Muscle layer of colon (tissue), 2 donors: Measurements from ENCODE around the gene PHYH.
"Not testable (repeated sequence)": the region's sequence is repeated elsewhere in the genome, so short reads cannot be mapped to it uniquely, and the experiment has no call there.

Experiments used
- H3K27ac ChIP-seq: one replicate; pipeline ENCODE4 v1.7.0; 2013; ENCODE audit warnings: low read depth, mild to moderate bottlenecking, low read length, moderate library complexity
- H3K27me3 ChIP-seq, 2 donors: one replicate each; pipeline ENCODE4 v1.7.0; 2013; ENCODE audit warnings: low read length in 2 of 2, mild to moderate bottlenecking in 2 of 2; ENCODE audit not compliant: insufficient read depth in 2 of 2, control insufficient read depth in 1 of 2
- H3K36me3 ChIP-seq: one replicate; pipeline ENCODE4 v1.7.0; 2013; ENCODE audit warnings: mild to moderate bottlenecking, low read length; ENCODE audit not compliant: insufficient read depth
- H3K4me1 ChIP-seq: one replicate; pipeline ENCODE4 v1.7.0; 2013; ENCODE audit warnings: mild to moderate bottlenecking, low read length; ENCODE audit not compliant: insufficient read depth
- H3K4me3 ChIP-seq, 2 donors: one replicate each; pipeline ENCODE4 v1.7.0; 2013; ENCODE audit warnings: low read length in 2 of 2, low read depth in 1 of 2, mild to moderate bottlenecking in 1 of 2, moderate library complexity in 1 of 2
- H3K9ac ChIP-seq: one replicate; pipeline ENCODE4 v1.7.0; 2013; ENCODE audit warnings: low read length
- H3K9me3 ChIP-seq: one replicate; pipeline ENCODE4 v1.7.0; 2013; ENCODE audit warnings: mild to moderate bottlenecking, low read length
- donor health status: abdominal sarcoma.
- donor health status: Adenocarcinoma of cecum.

Gene PHYH

GRCh38 chr10:13337128-13337826, 37.4 kb upstream of the PHYH start:
- no peak overlapping the region for H3K9ac ChIP-seq
- no peaks in the 10 kb centered on the region for H3K9me3 ChIP-seq
- H3K4me3 ChIP-seq = no peak overlapping the region
- no peak overlapping the region for H3K27ac ChIP-seq
- peaks cover 24% of the 10 kb centered on the region for H3K36me3 ChIP-seq
- H3K27me3 ChIP-seq = no peaks in the 10 kb centered on the region
- peaks cover 21% of the 10 kb centered on the region for H3K4me1 ChIP-seq

- Histone ChIP-seq H3K27me3 (no peaks in the 10 kb centered on the region), H3K27ac (no peak overlapping the region), H3K9me3 (no peaks in the 10 kb centered on the region), H3K9ac (no peak overlapping the region), H3K36me3 (peaks cover 30% of the 10 kb centered on the region), H3K4me3 (no peak overlapping the region), H3K4me1 (peaks cover 21% of the 10 kb centered on the region)
These were observed 36.0 kb upstream of the PHYH start for GRCh38 chr10:13335881-13336280.

- no peaks in the 10 kb centered on the region for H3K9me3 ChIP-seq
- peaks cover 39% of the 10 kb centered on the region for H3K36me3 ChIP-seq
- no peaks in the 10 kb centered on the region for H3K27me3 ChIP-seq
- no peak overlapping the region for H3K27ac ChIP-seq
- no peak overlapping the region for H3K4me3 ChIP-seq
- peaks cover 19% of the 10 kb centered on the region for H3K4me1 ChIP-seq
- H3K9ac ChIP-seq = no peak overlapping the region
These were observed 34.7 kb upstream of the PHYH start for GRCh38 chr10:13334556-13334955.

- no peaks in the 10 kb centered on the region for H3K27me3 ChIP-seq
- peaks cover 45% of the 10 kb centered on the region for H3K36me3 ChIP-seq
- H3K27ac ChIP-seq = no peak overlapping the region
- H3K9me3 ChIP-seq = no peaks in the 10 kb centered on the region
- no peaks in the 10 kb centered on the region for H3K4me1 ChIP-seq
- no peak overlapping the region for H3K4me3 ChIP-seq
- no peak overlapping the region for H3K9ac ChIP-seq
These were observed 31.8 kb upstream of the PHYH start for GRCh38 chr10:13331646-13332045.

GRCh38 chr10:13330980-13331379, 31.1 kb upstream of the PHYH start:
- not testable (repeated sequence) for H3K4me3 ChIP-seq, H3K9ac ChIP-seq, H3K27ac ChIP-seq, H3K9me3 ChIP-seq, H3K4me1 ChIP-seq, H3K27me3 ChIP-seq
- H3K36me3 ChIP-seq = peaks cover 45% of the 10 kb centered on the region

GRCh38 chr10:13329565-13329964, 29.7 kb upstream of the PHYH start:
- no peak overlapping the region for H3K9ac ChIP-seq
- H3K4me3 ChIP-seq = no peak overlapping the region
- no peaks in the 10 kb centered on the region for H3K9me3 ChIP-seq
- no peaks in the 10 kb centered on the region for H3K4me1 ChIP-seq
- H3K27ac ChIP-seq = no peak overlapping the region
- H3K27me3 ChIP-seq = no peaks in the 10 kb centered on the region
- H3K36me3 ChIP-seq = peaks cover 48% of the 10 kb centered on the region

GRCh38 chr10:13328613-13329012, 28.7 kb upstream of the PHYH start:
- no peak overlapping the region for H3K9ac ChIP-seq
- H3K27ac ChIP-seq = no peak overlapping the region
- H3K36me3 ChIP-seq = peaks cover 47% of the 10 kb centered on the region

GRCh38 chr10:13328126-13328525, 28.3 kb upstream of the PHYH start:
- Histone ChIP-seq H3K9ac (no peak overlapping the region), H3K4me1 (no peaks in the 10 kb centered on the region), H3K27me3 (no peaks in the 10 kb centered on the region), H3K4me3 (no peak overlapping the region), H3K27ac (no peak overlapping the region), H3K36me3 (peaks cover 44% of the 10 kb centered on the region), H3K9me3 (no peaks in the 10 kb centered on the region)

More at GRCh38 chr10:13328613-13329012, 28.7 kb upstream of the PHYH start:
- no peaks in the 10 kb centered on the region for H3K9me3 ChIP-seq
- no peak overlapping the region for H3K4me3 ChIP-seq
- H3K4me1 ChIP-seq = no peaks in the 10 kb centered on the region
- H3K27me3 ChIP-seq = no peaks in the 10 kb centered on the region

GRCh38 chr10:13327534-13327933, 27.7 kb upstream of the PHYH start:
- Histone ChIP-seq H3K4me3 (no peak overlapping the region), H3K27ac (no peak overlapping the region), H3K36me3 (peaks cover 50% of the 10 kb centered on the region), H3K9ac (no peak overlapping the region), H3K4me1 (no peaks in the 10 kb centered on the region), H3K9me3 (no peaks in the 10 kb centered on the region), H3K27me3 (no peaks in the 10 kb centered on the region)

GRCh38 chr10:13322615-13323148, 22.8 kb upstream of the PHYH start:
- no peaks in the 10 kb centered on the region for H3K9me3 ChIP-seq
- H3K36me3 ChIP-seq = peaks cover 43% of the 10 kb centered on the region
- no peaks in the 10 kb centered on the region for H3K27me3 ChIP-seq
- no peak overlapping the region for H3K4me3 ChIP-seq
- no peak overlapping the region for H3K9ac ChIP-seq
- no peak overlapping the region for H3K27ac ChIP-seq
- H3K4me1 ChIP-seq = no peaks in the 10 kb centered on the region

GRCh38 chr10:13321576-13321975, 21.7 kb upstream of the PHYH start:
- no peak overlapping the region for H3K4me3 ChIP-seq
- no peaks in the 10 kb centered on the region for H3K4me1 ChIP-seq
- H3K36me3 ChIP-seq = peaks cover 43% of the 10 kb centered on the region
- H3K9me3 ChIP-seq = no peaks in the 10 kb centered on the region
- H3K9ac ChIP-seq = no peak overlapping the region
- no peak overlapping the region for H3K27ac ChIP-seq
- no peaks in the 10 kb centered on the region for H3K27me3 ChIP-seq

- no peaks in the 10 kb centered on the region for H3K9me3 ChIP-seq
- H3K27ac ChIP-seq = no peak overlapping the region
- H3K27me3 ChIP-seq = no peaks in the 10 kb centered on the region
- no peak overlapping the region for H3K9ac ChIP-seq
- H3K4me1 ChIP-seq = no peaks in the 10 kb centered on the region
- H3K36me3 ChIP-seq = peaks cover 29% of the 10 kb centered on the region
- no peak overlapping the region for H3K4me3 ChIP-seq
These were observed 19.3 kb upstream of the PHYH start for GRCh38 chr10:13319166-13319565.
